ENCODE data around the gene CDC42BPB. TPM values are rescaled to one million over a fixed set of nuclear protein-coding genes. Genes with fewer than 3 reads are reported as not detected.

CDC42BPB gene
- total RNA-seq, 1 donor from 2014 or later: 48.2 TPM

DNA sequence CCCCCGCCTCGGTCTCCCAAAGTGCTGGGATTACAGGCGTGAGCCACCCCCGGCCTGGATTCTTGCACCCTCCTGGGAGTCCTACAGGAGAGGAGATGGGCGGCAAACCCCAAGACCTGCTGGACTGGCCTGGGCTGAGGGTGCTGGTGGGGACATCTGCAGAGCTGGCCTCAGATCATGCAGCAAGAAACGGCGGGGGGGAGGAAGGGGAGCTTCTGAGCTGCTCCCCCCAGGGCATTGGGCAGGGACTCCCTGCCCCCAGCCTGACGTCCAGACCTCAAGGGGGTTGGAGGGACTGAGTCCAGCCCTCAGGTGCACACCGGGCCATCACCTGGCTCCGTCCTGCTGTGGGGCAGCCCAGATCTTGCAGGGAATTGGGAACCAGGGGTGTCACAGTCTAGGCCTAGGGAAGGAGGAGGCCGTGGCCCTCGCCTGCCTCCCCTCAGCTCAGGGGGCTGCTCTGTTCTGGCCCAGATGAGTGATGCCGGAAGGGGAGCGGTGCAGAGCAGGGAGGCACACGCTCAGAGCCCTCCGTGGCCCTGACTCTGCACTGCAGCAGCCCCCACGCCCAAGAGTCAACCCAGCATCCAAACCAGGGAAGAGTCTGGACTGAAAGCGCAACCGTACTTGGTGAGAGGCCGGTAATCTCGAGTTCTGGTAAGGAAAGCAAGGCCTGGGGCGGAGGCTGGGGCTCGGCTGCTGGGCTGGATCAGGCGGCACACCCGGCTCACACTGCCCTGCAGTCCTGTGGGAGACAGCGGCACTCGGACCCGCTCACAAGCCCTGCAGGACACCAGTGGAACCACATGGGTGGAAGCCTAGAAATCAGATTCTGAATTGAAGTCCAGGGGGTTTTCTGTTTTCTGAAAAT lies 143.8 kb downstream of the CDC42BPB start:
- H3K4me3 ChIP-seq: no peak overlapping the region
- H3K27ac ChIP-seq: no peak overlapping the region
- no peak overlapping the region for H3K4me2 ChIP-seq
- H3K9me3 ChIP-seq (ENCODE audit: low read depth): no peaks in the 10 kb centered on the region
- peaks cover 8% of the 10 kb centered on the region for H3K27me3 Mint-ChIP-seq (ENCODE audit: insufficient read depth, low read depth)
- no peaks in the 10 kb centered on the region for H3K79me2 ChIP-seq (ENCODE audit: low read depth)
- no peak overlapping the region for H3K4me3 Mint-ChIP-seq
- no peaks in the 10 kb centered on the region for H3K4me1 ChIP-seq
- no peaks in the 10 kb centered on the region for H3K36me3 Mint-ChIP-seq
- H3F3A ChIP-seq (ENCODE audit: low read depth): no peaks in the 10 kb centered on the region
- peaks cover 6% of the 10 kb centered on the region for H3K4me1 Mint-ChIP-seq
- H3K36me3 ChIP-seq: no peaks in the 10 kb centered on the region
- H3K27me3 ChIP-seq: no peaks in the 10 kb centered on the region
- no peak overlapping the region for H3K27ac Mint-ChIP-seq
- no peak overlapping the region for H2AFZ ChIP-seq (replicated peaks)
- H3K9me3 Mint-ChIP-seq: no peaks in the 10 kb centered on the region
- TF ChIP-seq EZH2 (IDR thresholded peaks at IDR 0.05): no peak
- TF ChIP-seq EZH2phosphoT487 (IDR thresholded peaks at IDR 0.05): no peak
- TF ChIP-seq, protein P1, sequence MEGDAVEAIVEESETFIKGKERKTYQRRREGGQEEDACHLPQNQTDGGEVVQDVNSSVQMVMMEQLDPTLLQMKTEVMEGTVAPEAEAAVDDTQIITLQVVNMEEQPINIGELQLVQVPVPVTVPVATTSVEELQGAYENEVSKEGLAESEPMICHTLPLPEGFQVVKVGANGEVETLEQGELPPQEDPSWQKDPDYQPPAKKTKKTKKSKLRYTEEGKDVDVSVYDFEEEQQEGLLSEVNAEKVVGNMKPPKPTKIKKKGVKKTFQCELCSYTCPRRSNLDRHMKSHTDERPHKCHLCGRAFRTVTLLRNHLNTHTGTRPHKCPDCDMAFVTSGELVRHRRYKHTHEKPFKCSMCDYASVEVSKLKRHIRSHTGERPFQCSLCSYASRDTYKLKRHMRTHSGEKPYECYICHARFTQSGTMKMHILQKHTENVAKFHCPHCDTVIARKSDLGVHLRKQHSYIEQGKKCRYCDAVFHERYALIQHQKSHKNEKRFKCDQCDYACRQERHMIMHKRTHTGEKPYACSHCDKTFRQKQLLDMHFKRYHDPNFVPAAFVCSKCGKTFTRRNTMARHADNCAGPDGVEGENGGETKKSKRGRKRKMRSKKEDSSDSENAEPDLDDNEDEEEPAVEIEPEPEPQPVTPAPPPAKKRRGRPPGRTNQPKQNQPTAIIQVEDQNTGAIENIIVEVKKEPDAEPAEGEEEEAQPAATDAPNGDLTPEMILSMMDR (IDR thresholded peaks at IDR 0.05): no peak
- H4K20me1 ChIP-seq (ENCODE audit: low read depth): no peaks in the 10 kb centered on the region
- H3K9ac ChIP-seq: no peak overlapping the region
- DNase-seq (ENCODE audit: low spot score): no peak

DNA sequence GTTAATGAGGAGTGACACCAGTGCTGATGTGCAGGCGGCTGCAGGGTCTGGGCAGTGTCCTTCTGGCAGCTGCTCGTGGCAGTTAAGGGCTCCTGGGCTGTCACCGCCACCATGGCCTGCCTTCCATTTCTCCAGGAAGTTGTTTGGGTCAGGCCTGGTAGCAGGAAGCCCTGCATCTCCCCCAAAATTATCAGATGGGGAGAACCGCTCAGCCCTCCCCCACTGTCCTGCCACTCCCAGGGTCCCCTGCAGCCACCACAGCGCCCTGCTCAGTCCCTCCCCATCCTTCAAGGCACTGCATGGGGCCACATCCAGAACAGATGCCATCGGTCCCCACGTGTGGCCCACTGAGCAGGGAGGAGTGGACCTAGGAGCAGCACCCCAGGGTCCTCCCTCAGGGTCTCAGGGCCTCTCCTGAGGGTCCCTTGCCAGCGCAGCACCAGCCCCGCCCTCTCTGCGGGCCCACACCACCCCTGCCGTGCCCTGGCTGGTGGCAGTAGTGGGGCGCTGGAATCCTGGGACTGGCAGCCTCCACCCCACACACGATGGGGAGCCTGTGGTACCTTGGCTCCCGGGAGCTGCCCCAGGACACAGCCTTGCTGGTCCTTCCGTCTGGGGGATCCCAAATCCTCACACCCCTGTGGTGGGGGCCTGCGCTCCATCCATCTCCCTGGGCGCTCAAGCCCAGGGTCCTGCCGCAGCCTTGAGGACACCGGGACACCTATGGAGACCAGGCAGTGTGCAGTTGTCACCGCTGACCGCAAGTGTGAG lies 145.2 kb downstream of the CDC42BPB start:
- H3F3A ChIP-seq (ENCODE audit: low read depth): no peaks in the 10 kb centered on the region
- H3K79me2 ChIP-seq (ENCODE audit: low read depth): no peaks in the 10 kb centered on the region
- DNase-seq (ENCODE audit: low spot score): no peak
- no peak overlapping the region for H3K4me2 ChIP-seq
- Mint-ChIP-seq H3K9me3 (no peaks in the 10 kb centered on the region), H3K36me3 (peaks cover 7% of the 10 kb centered on the region), H3K4me1 (peaks cover 6% of the 10 kb centered on the region), H3K4me3 (no peak overlapping the region), H3K27ac (no peak overlapping the region), H3K27me3 (ENCODE audit: insufficient read depth, low read depth) (peaks cover 6% of the 10 kb centered on the region)
- H3K27me3 ChIP-seq: no peaks in the 10 kb centered on the region
- no peak overlapping the region for H3K4me3 ChIP-seq
- H4K20me1 ChIP-seq (ENCODE audit: low read depth): no peaks in the 10 kb centered on the region
- no peaks in the 10 kb centered on the region for H3K36me3 ChIP-seq
- no peaks in the 10 kb centered on the region for H3K4me1 ChIP-seq
- no peak overlapping the region for H2AFZ ChIP-seq (replicated peaks)
- no peak overlapping the region for H3K9ac ChIP-seq
- H3K27ac ChIP-seq: no peak overlapping the region
- H3K9me3 ChIP-seq (ENCODE audit: low read depth): no peaks in the 10 kb centered on the region
- TF ChIP-seq EZH2phosphoT487 (IDR thresholded peaks at IDR 0.05): no peak
- TF ChIP-seq EZH2 (IDR thresholded peaks at IDR 0.05): no peak
- TF ChIP-seq, protein P1 (IDR thresholded peaks at IDR 0.05): no peak

DNA sequence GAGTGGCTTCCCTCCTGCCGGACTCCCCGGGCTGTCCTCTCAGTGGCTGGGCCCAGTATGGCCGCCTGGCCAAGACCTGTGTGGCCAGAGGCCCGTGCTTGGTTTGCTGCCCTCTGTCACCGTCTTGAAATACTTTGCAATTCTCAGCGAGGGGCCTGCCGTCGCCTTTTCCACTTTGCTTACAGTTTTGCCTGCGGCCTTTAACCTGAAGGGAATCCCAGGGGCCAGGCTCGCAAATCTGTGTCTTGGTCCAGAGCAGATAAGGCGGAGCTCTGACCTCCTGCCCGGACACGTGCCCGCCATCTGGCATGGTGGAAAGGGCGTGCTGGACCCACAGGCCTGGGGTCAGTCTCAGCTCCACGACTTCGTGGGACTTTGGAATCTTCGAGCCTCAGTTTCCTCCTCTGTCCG lies 145.8 kb downstream of the CDC42BPB start:
- Histone ChIP-seq H4K20me1 (ENCODE audit: low read depth) (no peaks in the 10 kb centered on the region), H3K4me3 (no peak overlapping the region), H3K4me2 (no peak overlapping the region), H3K27ac (no peak overlapping the region), H3K9me3 (ENCODE audit: low read depth) (no peaks in the 10 kb centered on the region), H3K27me3 (no peaks in the 10 kb centered on the region), H2AFZ (replicated peaks) (no peak overlapping the region), H3K79me2 (ENCODE audit: low read depth) (no peaks in the 10 kb centered on the region), H3K9ac (no peak overlapping the region), H3K4me1 (no peaks in the 10 kb centered on the region), H3F3A (ENCODE audit: low read depth) (no peaks in the 10 kb centered on the region), H3K36me3 (no peaks in the 10 kb centered on the region)
- no peak for DNase-seq (ENCODE audit: low spot score)
- Mint-ChIP-seq H3K36me3 (peaks cover 11% of the 10 kb centered on the region), H3K4me1 (peaks cover 6% of the 10 kb centered on the region), H3K27me3 (ENCODE audit: insufficient read depth, low read depth) (peaks cover 6% of the 10 kb centered on the region), H3K27ac (no peak overlapping the region), H3K9me3 (peaks cover 3% of the 10 kb centered on the region), H3K4me3 (no peak overlapping the region)
- TF ChIP-seq, protein P1 (IDR thresholded peaks at IDR 0.05): no peak
- no peak for TF ChIP-seq EZH2phosphoT487 (IDR thresholded peaks at IDR 0.05)
- TF ChIP-seq EZH2 (IDR thresholded peaks at IDR 0.05): no peak

Data from neural progenitor cell (in vitro differentiated cells).